Stimulated activated CD4-positive, alpha-beta T cell treated with anti-CD3 and anti-CD28 coated beads, Interleukin-4, amount 100 ng/mL, for 24 hours (primary cell): ENCODE data around the gene TTC33.
A peak's percentile ranks its signal among the peaks of the same experiment; 100 is the strongest.
"Not testable (repeated sequence)": the region's sequence is repeated elsewhere in the genome, so short reads cannot be mapped to it uniquely, and the experiment has no call there.

Experiments
- DNase-seq: peaks from one replicate; pipeline ENCODE4 v3.0.0-alpha.2; 2020

TTC33 gene

GRCh38 chr5:40651201-40651600 lies 104.6 kb downstream of the TTC33 start:
- DNase-seq = no peak

DNA sequence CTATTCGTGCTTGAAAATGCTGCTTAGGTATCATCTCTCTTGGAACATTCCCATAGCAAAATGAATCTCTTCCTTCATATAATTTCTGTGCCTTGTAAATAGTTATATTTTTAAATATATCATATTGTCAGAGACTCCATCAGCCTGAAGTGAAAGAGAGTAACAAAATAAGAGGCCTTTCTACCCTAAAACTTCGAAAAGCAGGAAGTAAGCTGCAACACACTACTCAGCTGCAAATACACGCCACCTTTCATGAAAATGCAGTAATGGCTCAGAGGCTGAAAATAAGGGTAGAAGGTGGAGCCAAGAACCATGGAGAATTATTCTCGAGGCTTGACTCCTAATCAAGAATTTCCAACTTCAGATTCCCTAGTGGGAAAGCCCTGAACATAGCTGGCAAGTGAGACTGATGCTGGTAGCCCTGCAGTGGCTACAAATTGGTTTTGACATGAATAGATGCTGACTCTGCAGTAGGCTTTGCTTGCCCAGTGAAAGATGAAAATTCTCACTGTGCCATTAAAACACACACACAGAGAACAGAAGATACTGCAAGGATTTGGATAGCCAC lies 106.2 kb downstream of the TTC33 start:
- DNase-seq = no peak

GRCh38 chr5:40648150-40648549 lies 107.6 kb downstream of the TTC33 start:
- no peak for DNase-seq

GRCh38 chr5:40646266-40646665 lies 109.5 kb downstream of the TTC33 start:
- DNase-seq = no peak

DNA sequence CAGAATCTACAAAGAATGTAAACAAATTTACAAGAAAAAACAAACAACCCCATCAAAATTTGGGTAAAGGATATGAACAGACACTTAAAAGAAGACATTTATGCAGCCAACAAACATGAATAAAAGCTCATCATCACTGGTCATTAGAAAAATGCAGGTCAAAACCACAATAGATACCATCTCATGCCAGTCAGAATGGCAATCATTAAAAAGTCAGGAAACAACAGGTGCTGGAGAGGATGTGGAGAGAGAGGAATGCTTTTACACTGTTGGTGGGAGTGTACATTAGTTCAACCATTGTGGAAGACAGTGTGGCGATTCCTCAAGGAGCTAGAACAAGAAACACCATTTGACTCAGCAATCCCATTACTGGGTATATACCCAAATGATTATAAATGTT lies 116.2 kb downstream of the TTC33 start:
- not testable (repeated sequence) for DNase-seq

DNA sequence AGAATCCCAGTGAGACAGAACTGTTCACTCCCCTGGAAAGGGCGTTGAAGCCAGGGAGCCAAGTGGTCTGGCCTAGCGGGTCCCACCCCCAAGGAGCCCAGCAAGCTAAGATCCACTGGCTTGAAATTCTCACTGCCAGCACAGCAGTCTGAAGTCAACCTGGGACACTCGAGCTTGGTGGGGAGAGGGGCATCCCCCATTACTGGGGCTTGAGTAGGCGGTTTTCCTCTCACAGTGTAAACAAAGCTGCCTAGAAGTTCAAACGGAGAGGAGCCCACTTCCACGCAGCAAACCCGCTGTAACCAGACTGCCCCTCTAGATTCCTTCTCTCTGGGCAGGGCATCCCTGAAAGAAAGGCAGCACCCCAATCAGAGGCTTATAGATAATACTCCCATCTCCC lies 121.2 kb downstream of the TTC33 start:
- DNase-seq = no peak

DNA sequence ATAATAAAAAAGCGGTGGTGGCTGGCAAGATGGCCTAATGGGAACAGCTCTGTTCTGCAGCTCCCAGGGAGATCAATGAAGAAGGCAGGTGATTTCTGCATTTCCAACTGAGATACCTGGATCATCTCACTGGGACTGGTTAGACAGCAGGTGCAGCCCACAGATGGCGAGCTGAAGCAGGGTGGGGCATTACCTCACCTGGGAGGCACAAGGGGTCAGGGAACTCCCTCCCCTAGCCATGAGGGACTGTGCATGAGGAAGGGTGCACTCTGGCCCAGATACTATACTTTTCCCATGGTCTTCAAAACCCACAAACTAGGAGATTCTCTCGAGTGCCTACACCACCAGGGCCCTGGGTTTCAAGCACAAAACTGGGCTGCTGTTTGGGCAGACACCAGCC lies 121.6 kb downstream of the TTC33 start:
- no peak for DNase-seq

GRCh38 chr5:40631236-40631635 lies 124.5 kb downstream of the TTC33 start:
- DNase-seq = no peak

DNA sequence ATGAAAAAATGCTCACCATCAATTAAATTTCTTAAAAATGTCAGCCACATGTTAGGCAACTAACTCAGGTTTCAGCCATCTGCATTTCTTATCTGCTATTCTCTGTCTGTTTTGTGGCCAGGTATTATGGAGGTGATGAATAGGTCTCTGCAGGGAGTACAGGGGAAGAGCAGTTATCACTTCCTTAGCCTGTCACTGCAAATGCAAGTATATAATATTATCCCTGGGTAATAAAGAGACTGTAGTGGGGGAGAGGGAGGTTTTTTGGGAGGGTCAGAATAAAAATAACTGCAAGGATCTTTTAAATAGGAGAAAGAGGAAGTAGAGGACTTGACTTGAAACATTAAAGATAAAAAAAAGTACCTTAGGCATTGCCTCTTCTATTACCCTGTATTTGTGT lies 125.6 kb downstream of the TTC33 start:
- no peak for DNase-seq

- no peak for DNase-seq
Measured at GRCh38 chr5:40628407-40628806, 127.4 kb downstream of the TTC33 start.

DNA sequence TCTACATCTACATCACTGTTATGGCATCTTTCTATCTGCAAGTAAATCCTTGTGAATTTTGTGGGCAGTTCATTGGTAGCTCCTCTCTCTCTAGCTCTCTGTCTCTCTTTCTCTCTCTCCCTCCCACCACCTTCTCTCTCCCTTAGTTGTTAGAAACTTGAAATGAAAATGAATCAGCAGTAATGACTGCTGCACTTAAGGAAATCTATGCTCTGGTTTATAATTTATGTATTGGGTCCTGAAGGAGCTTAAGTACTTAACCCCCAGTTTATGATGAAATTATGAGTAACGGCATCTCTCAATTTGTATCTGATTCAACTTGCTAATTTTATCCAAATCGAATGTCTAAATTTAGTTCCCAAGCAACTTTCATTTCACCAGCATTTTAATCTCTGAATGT lies 128.1 kb downstream of the TTC33 start:
- no peak for DNase-seq

DNA sequence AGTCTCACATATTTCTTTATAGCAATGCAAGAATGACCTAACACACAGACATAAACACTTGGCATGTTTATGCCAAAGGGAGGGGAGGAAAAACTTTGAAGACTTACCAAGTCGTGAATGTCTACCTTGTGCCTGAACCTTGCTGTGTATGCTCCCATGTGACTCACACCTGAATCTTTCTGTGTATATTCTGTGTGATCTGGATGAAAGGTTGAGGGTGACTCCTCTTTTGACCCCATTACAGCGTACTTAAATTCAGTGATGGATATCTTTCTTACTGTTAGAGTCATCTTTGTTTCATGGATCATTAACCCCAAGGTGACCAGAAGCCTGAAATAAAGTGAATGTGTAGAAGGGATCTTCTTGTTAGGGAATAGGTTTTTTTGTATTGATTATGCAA lies 129.0 kb downstream of the TTC33 start:
- no peak for DNase-seq

GRCh38 chr5:40623480-40624420 lies 132.0 kb downstream of the TTC33 start:
- peak; percentile 10 for DNase-seq

DNA sequence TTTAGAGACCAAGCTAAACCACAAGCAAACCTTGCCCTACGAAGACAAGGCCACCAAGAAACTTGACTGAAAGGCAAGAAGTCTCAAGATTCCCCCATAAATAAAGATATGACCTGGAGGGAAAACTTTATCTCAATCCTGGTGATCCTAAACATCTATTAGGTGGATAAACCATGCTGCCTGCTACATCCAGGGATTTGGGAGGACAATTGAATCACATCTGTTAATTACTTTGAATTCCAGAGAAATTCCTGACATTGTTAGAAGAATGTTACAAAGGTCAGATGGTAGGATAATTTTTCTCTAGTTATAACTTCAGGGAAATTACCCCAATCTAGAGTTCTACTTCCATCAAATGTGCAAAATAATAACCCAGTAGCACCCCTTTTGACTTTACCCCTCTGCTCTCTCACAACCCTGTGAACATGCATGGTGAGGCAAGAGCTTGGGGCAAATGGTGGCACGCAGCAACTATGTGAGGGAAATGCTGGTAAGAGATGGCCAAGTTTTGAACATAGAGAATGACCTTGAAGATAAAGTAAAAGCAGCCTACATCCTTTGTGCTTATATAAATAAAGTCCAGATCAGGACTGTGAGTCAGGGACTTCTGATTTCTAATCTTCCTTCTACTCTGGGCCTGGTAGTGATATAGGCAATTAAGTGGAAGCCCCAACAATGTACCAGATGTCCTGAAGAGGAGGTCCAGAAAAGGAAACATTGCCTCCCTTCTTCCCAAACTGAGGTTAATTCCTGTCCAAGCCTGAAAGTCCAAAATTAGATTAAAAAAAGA lies 133.1 kb downstream of the TTC33 start:
- DNase-seq = no peak

GRCh38 chr5:40619421-40619820 lies 136.3 kb downstream of the TTC33 start:
- no peak for DNase-seq

DNA sequence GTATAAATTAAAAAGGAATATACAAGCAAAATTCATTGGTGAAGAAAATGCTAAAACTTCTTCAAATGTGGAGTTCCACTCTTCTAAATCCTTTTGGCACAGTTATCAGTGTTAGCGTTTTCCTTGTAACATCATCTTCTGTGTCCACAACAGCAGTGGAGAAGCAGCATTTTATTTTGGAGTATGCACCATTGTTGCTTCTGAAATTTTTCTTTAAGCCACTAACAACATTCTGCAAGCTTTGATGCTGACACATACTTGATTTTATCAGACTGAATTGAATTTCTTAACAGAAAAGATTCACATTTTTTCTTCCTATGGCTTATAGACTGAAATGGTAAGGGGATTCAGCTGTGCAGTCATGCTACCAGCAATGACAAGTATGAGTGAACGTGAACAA lies 136.8 kb downstream of the TTC33 start:
- no peak for DNase-seq

DNA sequence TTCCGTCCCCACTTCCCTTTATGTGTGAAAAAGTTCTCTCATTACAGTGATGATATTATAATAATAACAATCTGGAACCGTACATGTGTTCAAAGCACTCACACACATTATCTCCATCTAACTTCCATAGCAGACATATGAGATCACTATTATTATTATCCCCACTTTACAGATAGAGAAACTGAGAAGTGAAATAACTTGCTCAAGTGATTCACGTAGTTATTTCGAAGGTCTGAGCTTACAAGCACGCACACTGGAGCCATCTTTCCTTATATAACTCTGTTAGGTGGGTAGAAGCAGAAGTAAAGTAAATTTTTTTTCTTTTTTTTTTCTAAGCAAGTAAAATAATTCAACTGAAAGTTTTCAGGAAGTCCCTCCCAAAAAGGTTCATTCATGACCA lies 139.0 kb downstream of the TTC33 start:
- no peak for DNase-seq

GRCh38 chr5:40615586-40616170 lies 140.1 kb downstream of the TTC33 start:
- DNase-seq = no peak

DNA sequence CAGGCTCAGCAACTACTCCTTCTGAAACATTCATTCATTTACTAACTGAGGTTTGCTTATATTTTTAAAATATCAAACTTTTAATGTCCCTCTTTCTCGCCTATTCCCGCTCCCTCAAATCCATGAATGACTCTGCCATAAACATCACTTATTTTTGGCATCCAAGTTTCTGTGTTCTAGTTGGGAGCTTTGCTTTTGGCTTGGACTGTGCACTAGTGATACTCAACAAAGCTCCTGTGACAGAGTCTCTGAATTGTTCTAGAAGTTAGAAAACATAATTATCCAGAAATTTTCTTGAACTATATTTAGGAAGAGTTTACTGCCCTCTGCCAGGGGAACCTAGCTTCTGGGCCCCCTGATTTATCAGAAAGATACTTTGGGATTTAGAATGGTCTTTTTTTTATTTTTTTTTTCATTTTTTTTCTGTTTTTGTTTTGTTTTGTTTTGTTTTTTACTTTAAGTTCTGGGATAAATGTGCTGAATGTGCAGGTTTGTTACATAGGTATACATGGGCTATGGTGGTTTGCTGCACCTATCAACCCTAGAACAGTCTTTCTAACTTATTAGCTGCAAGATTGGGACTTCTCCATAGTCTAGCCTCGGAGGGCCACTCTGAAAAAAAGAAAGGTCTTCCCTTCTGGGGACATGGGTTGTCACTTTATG lies 140.7 kb downstream of the TTC33 start:
- DNase-seq = no peak

DNA sequence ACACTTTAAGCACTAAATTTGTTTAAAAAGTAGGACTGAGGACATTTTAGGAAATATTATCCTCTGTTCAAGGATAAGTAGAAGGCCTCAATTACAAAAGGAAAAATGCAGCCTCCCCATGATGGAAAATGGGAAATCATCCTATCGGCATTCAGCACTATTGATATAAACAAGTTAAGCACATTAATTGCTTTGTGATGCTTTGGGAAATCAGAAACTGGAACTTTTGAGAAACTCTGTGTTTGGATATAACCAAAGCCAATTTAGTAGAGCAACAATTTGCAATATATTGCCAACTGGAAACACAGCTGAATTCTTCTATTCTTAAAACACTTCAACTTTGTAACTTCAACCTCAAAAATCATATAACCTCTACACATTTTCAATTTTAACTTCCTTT lies 141.3 kb downstream of the TTC33 start:
- DNase-seq = no peak

- no peak for DNase-seq
Measured at GRCh38 chr5:40607202-40607601, 148.6 kb downstream of the TTC33 start.

GRCh38 chr5:40606077-40606765 lies 149.5 kb downstream of the TTC33 start:
- DNase-seq = no peak
